Umbilical cord (tissue), 2 donors: ENCODE measurements around the gene ITGAE. TPM values are rescaled to one million over a fixed set of nuclear protein-coding genes. Genes with fewer than 3 reads are reported as not detected.
"Not testable (repeated sequence)": the region's sequence is repeated elsewhere in the genome, so short reads cannot be mapped to it uniquely, and the experiment has no call there.

ENCODE experiments used
- DNase-seq: peaks from one replicate; pipeline ENCODE4 v3.0.0-alpha.2; 2015; ENCODE audit warnings: low spot score
- total RNA-seq: library from RNA; depleted of rRNA; stranded (reverse); fragments of >200 nt; gene quantifications from one replicate; pipeline ENCODE4 v1.2.3, GENCODE V29; 2014; ENCODE audit warnings: low replicate concordance; ENCODE audit not compliant: insufficient read depth

ITGAE gene, protein sequence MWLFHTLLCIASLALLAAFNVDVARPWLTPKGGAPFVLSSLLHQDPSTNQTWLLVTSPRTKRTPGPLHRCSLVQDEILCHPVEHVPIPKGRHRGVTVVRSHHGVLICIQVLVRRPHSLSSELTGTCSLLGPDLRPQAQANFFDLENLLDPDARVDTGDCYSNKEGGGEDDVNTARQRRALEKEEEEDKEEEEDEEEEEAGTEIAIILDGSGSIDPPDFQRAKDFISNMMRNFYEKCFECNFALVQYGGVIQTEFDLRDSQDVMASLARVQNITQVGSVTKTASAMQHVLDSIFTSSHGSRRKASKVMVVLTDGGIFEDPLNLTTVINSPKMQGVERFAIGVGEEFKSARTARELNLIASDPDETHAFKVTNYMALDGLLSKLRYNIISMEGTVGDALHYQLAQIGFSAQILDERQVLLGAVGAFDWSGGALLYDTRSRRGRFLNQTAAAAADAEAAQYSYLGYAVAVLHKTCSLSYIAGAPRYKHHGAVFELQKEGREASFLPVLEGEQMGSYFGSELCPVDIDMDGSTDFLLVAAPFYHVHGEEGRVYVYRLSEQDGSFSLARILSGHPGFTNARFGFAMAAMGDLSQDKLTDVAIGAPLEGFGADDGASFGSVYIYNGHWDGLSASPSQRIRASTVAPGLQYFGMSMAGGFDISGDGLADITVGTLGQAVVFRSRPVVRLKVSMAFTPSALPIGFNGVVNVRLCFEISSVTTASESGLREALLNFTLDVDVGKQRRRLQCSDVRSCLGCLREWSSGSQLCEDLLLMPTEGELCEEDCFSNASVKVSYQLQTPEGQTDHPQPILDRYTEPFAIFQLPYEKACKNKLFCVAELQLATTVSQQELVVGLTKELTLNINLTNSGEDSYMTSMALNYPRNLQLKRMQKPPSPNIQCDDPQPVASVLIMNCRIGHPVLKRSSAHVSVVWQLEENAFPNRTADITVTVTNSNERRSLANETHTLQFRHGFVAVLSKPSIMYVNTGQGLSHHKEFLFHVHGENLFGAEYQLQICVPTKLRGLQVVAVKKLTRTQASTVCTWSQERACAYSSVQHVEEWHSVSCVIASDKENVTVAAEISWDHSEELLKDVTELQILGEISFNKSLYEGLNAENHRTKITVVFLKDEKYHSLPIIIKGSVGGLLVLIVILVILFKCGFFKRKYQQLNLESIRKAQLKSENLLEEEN
- total RNA-seq: 0.48 TPM

- DNase-seq: no peak
Measured at GRCh38 chr17:3800362-3801271, at the start of gene ITGAE. Gene ITGAE, minus strand, starts transcription at chr17:3801188. Its CDS starts 44 bp downstream, at chr17:3801144.

- no peak for DNase-seq
Measured at GRCh38 chr17:3848229-3848835, 47.3 kb upstream of the ITGAE start.

- no peak for DNase-seq
Measured at GRCh38 chr17:3847165-3847670, 46.2 kb upstream of the ITGAE start.

GRCh38 chr17:3846437-3847164 lies 45.6 kb upstream of the ITGAE start:
- no peak for DNase-seq

DNA sequence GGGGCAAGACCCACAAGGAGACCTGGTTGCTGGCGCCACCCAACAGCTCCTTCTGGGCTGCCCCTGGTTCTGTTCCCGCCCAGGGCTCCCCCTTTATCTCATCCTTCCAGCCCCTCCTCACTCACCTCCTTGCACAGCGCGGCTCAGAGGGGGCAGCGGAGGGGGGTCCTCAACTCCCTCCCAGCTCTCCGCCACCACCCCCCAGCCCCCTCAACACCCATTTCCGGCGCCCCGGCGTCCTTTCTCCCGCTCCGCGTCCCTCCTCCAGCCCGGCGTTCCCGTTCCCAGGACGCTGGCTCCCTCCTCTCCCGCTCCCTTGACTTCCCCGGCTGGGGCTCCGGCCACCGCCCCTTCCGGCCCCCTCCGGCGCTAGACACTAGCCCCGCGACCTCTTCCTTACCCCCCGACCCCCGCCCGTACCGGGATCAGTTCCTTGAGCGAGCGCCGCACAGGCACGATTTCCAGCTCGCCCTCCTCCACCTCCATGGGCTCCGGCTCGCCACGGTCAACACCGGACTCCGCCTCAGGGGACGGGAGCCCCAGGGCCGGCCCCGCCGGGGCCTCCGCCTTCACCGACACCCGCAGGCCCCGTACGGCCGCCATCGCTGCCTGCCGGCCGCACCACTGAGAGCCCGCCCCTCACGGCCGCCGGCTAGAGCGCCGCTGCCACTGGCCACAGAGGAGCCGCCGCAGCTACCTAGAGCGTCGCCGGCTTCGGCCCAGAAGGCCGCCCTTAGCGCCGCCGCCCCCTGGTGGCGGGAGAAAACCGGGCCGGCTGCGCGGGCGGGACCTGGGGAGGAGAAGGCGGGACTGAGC lies 44.8 kb upstream of the ITGAE start, which contains the start of gene NCBP3:
Gene NCBP3 (minus strand): TSS at position 626 of the 816 bp plus-strand sequence. CDS start 23 bp downstream, at position 603.
- DNase-seq: peak; percentile 96

GRCh38 chr17:3845291-3845620 lies 44.3 kb upstream of the ITGAE start:
- DNase-seq: no peak

GRCh38 chr17:3844556-3844955 lies 43.6 kb upstream of the ITGAE start:
- DNase-seq: not testable (repeated sequence)

GRCh38 chr17:3843935-3844516 lies 43.0 kb upstream of the ITGAE start:
- DNase-seq: no peak

DNA sequence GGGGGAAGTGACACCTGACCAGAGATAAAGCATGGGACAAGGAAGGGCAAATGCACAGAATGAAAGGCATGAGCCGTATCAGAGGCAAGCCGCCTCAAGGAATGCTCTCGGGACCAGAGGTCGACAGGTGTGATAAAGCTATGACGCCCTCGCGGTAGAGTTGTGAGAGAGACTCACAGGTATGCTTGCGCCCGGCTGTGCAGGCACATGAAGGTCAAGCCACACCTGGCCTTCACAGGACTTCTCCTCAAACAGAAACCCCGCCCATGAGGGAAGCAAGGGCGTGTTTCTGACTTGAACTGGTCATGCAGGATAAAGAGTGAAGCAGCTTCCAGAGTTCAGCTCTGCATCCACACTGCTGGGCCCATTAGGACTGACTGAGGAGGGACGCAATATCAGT lies 37.2 kb upstream of the ITGAE start:
- DNase-seq: no peak

DNA sequence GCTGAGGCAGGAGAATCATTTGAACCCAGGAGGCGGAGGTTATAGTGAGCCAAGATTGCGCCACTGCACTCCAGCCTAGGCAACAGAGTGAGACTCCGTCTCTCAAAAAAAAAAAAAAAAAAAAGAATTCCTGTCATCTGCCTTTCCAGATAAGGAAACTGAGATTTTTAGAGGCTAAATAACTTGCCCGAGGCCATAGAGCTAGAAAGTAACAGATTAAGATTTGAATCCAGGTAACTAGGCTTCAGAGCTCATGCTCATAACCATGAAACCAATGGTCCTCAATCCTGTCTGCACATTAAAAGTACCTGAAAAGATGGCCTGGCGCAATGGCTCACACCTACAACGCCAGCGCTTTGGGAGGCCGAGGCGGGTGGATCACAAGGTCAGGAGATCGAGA lies 35.6 kb upstream of the ITGAE start:
- DNase-seq: no peak

DNA sequence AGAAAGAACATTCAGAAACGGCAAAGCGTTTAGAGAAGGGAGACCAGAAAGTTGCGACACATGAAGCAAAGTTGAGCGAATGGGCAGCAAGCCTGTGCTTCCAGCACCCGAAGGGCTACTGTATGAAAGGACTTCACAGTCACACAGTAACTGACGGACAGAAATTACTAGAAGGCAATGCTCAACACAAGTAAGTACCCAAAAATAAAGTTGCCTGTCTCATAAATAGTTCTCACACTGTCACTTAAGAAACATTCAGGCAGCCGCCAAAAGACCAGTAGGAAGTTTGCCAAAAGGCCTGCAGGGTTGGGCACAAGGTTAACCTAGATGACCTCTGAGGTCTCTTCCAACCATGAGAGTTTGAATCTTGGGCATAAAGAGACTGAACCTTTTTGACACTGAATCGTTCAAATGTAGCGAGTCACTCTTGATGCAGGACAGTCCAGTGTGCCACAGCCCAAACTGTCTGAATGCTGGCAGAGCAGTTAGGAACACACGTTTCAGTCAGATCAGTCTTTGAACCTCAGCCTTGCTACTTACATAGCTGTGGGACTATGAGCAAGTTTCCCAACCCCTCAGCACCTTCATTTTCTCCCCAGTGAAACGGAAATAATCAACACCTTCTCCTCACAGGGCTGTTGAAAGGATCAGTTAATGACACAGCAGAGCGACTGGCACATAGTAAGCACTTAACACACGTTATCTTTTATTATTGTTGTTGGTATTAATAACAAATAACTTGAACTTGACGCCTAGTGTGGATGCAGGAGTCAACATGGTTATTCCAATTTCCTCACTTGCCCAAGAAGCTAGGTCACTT lies 34.6 kb upstream of the ITGAE start:
- DNase-seq: no peak

GRCh38 chr17:3834811-3835210 lies 33.8 kb upstream of the ITGAE start:
- DNase-seq: no peak

- no peak for DNase-seq
Measured at GRCh38 chr17:3828852-3829232, 27.9 kb upstream of the ITGAE start.

DNA sequence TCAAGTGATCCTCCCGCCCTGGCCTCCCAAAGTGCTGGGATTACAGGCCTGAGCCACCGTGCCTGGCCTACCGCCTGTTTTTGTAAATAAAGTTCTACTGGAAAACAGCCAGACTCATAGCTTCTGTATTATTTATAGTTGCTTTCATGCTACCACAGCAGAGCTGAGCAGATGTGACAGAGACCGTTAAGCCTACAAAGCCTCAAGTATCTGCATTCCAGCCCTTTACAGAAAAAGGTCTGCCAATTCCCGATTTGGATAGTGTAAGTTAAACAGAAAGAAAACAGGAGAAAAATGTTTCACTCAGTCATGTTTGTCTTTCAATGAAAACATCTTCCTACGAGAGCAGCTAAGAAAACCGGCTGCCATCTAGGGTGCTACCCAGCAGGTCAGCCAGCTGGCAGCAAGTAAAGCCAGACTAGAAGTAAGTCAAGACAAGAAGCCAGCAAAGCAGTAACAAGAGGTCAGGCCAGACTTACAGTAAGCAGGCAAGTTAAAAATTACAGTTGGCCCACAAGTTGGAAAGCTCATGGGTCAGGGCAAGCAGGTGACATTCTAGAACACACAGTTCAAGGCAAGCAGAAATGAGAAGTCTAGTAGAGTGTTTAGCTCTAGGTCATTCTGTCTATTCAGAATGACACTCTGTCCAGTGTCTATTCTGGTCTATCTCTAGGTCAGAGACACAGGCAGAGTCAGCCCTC lies 27.3 kb upstream of the ITGAE start:
- DNase-seq: peak; percentile 82

DNA sequence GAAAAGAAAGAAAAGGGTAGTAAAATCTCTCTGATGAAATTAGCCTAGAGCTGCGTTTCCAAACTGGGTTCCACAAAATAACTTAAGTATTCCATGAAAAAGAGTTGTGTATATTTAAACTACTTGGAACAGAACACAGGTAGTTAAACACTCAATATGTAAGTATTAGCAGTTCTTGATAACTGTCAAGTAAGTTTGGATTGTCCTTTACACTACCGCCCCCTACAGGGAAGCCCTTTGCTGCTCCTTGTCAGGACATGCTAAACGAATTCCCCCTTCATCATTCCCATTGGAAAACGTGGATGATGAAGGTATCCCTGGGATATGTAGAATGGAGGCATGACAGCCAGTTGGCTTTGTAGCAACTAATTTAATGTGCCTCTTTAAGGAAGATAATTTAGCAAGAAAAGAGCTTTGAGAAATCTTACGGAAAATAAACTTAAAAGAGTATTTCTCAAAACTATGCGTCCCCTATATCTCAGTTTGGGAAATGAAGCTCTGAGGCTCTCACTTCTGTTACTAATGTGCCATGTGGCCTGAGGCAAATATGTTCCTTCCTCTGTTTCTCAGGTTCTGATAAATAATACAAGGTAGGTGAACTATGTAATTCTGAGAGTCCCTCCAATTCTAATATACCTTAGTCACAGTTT lies 26.3 kb upstream of the ITGAE start:
- peak; percentile 30 for DNase-seq

DNA sequence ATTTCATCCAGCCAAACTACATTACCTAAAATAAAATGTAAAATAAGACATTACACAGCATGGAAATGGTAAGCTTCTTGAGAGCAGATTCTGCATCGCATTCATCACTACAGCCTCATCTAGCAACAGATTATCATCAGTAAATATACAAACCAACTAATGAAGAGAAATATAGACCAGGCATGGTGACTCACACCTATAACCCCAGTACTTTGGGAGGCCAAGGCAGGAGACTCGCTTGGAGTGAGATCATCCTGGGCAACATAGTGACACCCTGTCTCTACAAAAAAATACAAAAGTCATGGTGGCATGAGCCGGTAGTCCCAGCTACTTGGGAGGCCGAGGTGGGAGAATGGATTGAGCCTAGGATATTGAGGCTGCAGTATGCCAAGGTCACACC lies 25.2 kb upstream of the ITGAE start:
- DNase-seq: no peak
